Measurements from ENCODE around the gene CACNA1A. TPM values are rescaled to one million over a fixed set of nuclear protein-coding genes. Genes with fewer than 3 reads are reported as not detected.
A peak's percentile ranks its signal among the peaks of the same experiment; 100 is the strongest.
"Not testable (repeated sequence)": the region's sequence is repeated elsewhere in the genome, so short reads cannot be mapped to it uniquely, and the experiment has no call there.

The CACNA1A gene
- total and polyA plus RNA-seq, 11 donors, result 0.17 to 1.2 (median 0.67) TPM

DNA sequence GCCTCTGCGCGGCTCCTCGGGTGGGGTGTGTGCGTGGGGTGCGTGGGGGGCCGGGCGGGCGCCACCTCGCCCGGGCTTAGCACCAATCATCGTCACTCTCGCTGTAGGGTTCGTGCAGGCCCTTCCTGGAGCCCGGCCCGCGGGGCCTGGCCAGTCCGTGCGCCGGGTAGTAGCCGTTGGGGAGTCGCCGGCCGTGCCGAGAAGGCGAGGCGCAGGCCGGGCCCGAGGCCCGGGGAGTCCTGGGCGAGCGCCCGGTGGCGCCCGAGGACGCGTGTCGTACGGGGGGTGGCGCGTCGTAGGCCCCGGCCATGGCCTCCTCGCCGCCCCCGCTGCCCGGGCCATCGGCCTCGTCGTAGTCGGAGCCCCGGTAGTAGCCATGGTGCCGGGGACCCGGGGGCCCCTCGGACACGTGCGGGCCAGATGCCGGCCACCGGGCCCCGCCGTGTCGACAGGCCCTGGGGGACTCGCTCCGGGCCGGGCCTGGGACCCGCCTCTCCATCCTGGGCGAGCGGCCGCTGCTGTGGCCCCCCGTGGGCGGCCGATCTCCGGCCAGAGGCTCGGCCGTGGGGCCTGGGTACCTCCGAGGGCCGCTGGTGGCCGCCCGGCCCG is 298.9 kb downstream of the CACNA1A start:
- Histone ChIP-seq H3K27me3 (no peaks in the 10 kb centered on the region), H3K4me1 (peaks cover 0 to 19% (median 0%) of the 10 kb centered on the region in 12 donors), H3K9me3 (no peaks in the 10 kb centered on the region), H3K4me3 (peak overlapping the region in 11 of 12 donors; percentile 27 to 66 (median 55)), H3K36me3 (no peaks in the 10 kb centered on the region), H3K27ac (peak overlapping the region in 11 of 12 donors; percentile 59 to 93 (median 86))
- intact Hi-C loops (cut with DNase I), result loop anchor here in 4 of 10 donors (5.0 kb wide), 1 partner anchor 40 kb away; no protein-coding TSS in a partner anchor
- DNase-seq, result peak in 3 of 5 donors; percentile 34 to 72 (median 51)
- 63 to 82% (median 74%) methylated on average over 35 to 79 of the region's 79 CpGs for WGBS, 4 donors
- peak in 3 of 4 donors; percentile 51 to 75 (median 55) for ATAC-seq
- TF ChIP-seq, protein P1, sequence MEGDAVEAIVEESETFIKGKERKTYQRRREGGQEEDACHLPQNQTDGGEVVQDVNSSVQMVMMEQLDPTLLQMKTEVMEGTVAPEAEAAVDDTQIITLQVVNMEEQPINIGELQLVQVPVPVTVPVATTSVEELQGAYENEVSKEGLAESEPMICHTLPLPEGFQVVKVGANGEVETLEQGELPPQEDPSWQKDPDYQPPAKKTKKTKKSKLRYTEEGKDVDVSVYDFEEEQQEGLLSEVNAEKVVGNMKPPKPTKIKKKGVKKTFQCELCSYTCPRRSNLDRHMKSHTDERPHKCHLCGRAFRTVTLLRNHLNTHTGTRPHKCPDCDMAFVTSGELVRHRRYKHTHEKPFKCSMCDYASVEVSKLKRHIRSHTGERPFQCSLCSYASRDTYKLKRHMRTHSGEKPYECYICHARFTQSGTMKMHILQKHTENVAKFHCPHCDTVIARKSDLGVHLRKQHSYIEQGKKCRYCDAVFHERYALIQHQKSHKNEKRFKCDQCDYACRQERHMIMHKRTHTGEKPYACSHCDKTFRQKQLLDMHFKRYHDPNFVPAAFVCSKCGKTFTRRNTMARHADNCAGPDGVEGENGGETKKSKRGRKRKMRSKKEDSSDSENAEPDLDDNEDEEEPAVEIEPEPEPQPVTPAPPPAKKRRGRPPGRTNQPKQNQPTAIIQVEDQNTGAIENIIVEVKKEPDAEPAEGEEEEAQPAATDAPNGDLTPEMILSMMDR (IDR thresholded peaks at IDR 0.05), result no peak
- no peak for TF ChIP-seq POLR2A (IDR thresholded peaks at IDR 0.05)

DNA sequence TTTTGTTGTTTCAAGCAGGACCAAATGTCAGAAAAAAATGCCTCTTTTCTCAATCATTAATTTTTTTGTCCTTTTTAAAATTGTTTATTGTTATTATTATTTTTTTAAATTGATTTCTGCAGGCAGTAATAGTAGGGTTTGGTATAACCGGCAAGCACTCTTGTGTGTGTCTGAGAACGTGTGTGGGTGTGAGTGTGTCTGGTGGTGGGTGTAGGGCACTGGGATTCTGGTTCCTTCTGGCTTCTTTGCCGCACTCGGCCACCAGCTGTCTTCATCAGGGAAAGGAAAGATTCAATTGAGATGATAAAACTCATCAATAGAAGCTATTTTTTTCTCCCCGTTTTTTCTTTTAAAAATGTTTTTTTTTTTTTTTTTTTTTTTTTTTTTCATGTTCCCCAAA is 299.7 kb downstream of the CACNA1A start:
- DNase-seq (no peak), ATAC-seq (no peak)
- H3K4me1 ChIP-seq, result peaks cover 0 to 19% (median 0%) of the 10 kb centered on the region in 12 donors
- TF ChIP-seq, protein P1 (IDR thresholded peaks at IDR 0.05), result no peak
- no peak for TF ChIP-seq POLR2A (IDR thresholded peaks at IDR 0.05)
- H3K27ac ChIP-seq, result peak overlapping the region in 6 of 12 donors; percentile 59 to 93 (median 88)
- H3K9me3 ChIP-seq, result no peaks in the 10 kb centered on the region
- H3K36me3 ChIP-seq, result no peaks in the 10 kb centered on the region
- no peaks in the 10 kb centered on the region for H3K27me3 ChIP-seq
- 81 to 87% (median 82%) methylated on average over 5 of the region's 5 CpGs for WGBS, 4 donors
- intact Hi-C loops (cut with DNase I), result loop anchor here in 4 of 10 donors (5.0 kb wide), 1 partner anchor 39 kb away; no protein-coding TSS in a partner anchor
- H3K4me3 ChIP-seq, result peak overlapping the region in 6 of 12 donors; percentile 55 to 66 (median 60)

DNA sequence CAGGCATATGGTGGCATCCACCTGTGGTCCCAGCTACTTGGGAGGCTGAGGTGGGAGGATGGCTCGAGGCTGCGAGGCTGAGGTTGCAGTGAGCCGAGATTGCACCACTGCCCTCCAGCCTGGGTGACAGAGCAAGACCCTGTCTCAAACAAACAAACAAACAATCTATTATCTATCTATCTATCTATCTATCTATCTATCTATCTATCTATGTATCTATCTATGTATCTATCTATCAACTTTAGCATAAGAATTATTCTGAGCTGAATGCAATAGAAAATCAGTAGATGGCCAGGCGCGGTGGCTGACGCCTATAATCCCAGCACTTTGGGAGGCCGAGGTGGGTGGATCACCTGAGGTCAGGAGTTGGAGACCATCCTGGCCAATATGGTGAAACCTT is 304.2 kb downstream of the CACNA1A start:
- not testable (repeated sequence) for ATAC-seq
- 95 to 99% (median 97%) methylated on average over 7 of the region's 7 CpGs for WGBS, 4 donors

DNA sequence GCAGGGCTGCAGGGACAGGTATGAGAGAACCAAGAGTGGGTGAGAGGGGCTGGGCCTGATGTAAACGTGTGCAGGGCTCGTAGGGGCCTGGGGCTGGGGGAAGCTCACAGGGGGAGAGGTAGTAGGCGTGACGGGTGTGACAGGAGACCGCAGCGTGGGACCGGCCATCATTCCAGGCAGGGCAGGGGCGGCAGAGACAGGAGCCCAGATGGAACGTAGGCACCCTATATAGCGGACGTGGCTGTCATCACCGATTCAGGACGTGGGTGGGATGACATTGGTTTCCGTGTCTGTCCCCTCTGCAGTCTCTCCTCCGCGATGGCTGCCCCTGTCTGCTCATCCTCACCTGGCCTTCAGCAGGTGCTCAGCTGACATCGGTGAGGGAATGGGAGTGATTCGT is 307.6 kb downstream of the CACNA1A start:
- Histone ChIP-seq H3K9me3 (no peaks in the 10 kb centered on the region), H3K36me3 (no peaks in the 10 kb centered on the region)
- DNase-seq, result no peak

More for the DNA sequence above, 304.2 kb downstream of the CACNA1A start:
- intact Hi-C loops (cut with DNase I); H3K4me1 ChIP-seq; DNase-seq; H3K36me3 ChIP-seq; H3K4me3 ChIP-seq; H3K9me3 ChIP-seq; H3K27me3 ChIP-seq; H3K27ac ChIP-seq: not testable (repeated sequence)

More for the DNA sequence above, 307.6 kb downstream of the CACNA1A start:
- H3K27me3 ChIP-seq, result no peaks in the 10 kb centered on the region
- no peak overlapping the region for H3K4me3 ChIP-seq
- no peak for ATAC-seq
- peaks cover 0 to 13% (median 0%) of the 10 kb centered on the region in 12 donors for H3K4me1 ChIP-seq
- no peak for TF ChIP-seq POLR2A (IDR thresholded peaks at IDR 0.05)
- TF ChIP-seq, protein P1 (IDR thresholded peaks at IDR 0.05), result no peak
- intact Hi-C loops (cut with DNase I), result loop anchor here in 7 of 10 donors (5.0 kb wide), 2 partner anchors 59 to 64 kb away; no protein-coding TSS in a partner anchor
- H3K27ac ChIP-seq, result no peak overlapping the region
- 71 to 79% (median 78%) methylated on average over 16 to 18 of the region's 18 CpGs for WGBS, 4 donors

All from heart left ventricle (tissue), 16 donors.